Measurements from ENCODE around the gene TNS1.

Gene TNS1

DNA sequence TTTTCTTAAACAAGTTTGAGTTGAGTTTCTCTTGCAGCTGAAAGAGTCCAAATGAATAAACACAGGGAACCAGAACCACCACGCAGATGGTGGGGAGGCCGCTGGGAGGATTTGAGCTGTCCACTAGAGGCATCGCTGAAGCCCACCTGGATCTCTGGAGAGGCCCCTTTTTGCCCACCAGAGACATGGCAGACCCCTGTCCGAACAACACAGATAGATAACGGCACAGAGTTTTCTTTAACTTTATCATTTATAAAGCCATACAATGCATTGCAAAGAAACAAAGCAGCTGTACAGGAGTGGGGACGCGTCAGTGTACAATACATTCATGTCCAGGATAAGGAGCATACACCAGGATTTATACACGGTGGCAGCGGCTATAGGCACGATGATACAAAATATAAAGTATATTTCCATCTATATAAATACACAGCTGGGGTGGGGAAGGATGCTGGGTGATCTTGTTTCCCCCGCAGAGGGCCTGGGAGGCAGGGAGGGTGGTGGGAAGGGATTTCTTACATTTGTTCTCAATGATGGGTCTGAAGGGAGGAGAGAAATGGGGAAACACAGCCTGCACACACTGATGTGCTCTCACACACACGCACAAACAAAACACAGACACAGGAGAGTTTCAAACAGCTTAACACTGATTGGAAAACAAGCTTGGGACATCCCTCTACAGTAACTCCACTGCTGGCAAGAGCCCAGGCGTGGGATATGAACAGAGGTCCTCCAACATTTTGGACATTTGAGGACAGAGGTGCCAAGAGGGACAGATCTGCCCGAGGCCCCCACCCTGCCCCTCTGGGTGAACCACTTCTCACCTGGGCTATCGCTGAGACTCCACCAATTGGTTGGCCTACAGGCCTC lies 203.0 kb downstream of the TNS1 start:
- TF ChIP-seq SPI1 (IDR thresholded peaks at IDR 0.05; ENCODE audit: borderline replicate concordance, low read depth) = no peak
- TF ChIP-seq, protein P1, sequence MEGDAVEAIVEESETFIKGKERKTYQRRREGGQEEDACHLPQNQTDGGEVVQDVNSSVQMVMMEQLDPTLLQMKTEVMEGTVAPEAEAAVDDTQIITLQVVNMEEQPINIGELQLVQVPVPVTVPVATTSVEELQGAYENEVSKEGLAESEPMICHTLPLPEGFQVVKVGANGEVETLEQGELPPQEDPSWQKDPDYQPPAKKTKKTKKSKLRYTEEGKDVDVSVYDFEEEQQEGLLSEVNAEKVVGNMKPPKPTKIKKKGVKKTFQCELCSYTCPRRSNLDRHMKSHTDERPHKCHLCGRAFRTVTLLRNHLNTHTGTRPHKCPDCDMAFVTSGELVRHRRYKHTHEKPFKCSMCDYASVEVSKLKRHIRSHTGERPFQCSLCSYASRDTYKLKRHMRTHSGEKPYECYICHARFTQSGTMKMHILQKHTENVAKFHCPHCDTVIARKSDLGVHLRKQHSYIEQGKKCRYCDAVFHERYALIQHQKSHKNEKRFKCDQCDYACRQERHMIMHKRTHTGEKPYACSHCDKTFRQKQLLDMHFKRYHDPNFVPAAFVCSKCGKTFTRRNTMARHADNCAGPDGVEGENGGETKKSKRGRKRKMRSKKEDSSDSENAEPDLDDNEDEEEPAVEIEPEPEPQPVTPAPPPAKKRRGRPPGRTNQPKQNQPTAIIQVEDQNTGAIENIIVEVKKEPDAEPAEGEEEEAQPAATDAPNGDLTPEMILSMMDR (IDR thresholded peaks at IDR 0.05; ENCODE audit: insufficient read depth, low read length) = no peak
- TF ChIP-seq GABPA (IDR thresholded peaks at IDR 0.05; ENCODE audit: low read depth) = no peak
- no peak for TF ChIP-seq REST (IDR thresholded peaks at IDR 0.05; ENCODE audit: insufficient replicate concordance, low read depth)
- no peak for TF ChIP-seq POLR2AphosphoS5 (IDR thresholded peaks at IDR 0.05; ENCODE audit: low read depth)
- no peak for DNase-seq (ENCODE audit: low read depth in 1 of 2, low spot score in 1 of 2)
- Histone ChIP-seq H3K27ac (replicated peaks) (no peak overlapping the region), H3K4me3 (replicated peaks; ENCODE audit: insufficient read depth, low read length) (no peak overlapping the region), H3K27me3 (ENCODE audit: insufficient read depth, poor library complexity, severe bottlenecking) (no peaks in the 10 kb centered on the region)

DNA sequence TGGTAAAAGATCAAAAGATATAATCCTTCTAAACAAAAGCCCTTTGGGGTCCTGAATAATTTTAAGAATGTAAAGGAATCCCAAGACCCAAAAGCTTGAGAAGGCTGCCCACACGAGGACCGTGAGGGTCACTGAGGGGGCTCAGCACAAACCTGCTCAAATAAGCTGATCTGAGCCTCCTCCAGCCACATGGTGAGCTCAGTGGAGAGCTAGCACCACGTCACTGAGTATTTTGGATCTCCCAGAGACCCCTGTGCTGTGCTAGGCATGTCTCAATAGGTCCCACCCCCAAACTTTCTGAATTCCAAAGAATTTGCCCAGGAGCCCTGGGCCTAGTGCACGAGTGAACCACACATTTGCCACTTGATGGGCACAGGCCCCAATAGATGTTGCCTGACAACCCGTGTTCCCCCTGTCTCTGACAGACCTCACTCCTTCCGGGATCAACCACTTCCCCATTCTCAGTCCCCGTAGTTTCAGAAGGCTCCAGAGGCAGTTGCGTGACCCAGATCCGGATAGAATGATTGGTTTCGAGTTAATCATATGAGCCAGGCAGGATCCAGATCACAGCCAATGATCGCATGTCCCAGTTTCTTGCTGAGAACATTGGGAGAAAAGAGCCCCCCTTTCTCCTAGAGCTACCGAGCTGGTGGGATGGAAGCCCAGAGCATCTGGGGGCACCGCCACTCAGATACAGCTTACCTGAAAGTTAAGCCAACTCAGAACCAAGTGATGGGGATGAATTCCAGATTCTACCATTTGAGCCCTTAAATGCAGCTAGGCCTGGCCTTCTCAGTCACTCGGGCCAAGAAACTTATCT lies 203.8 kb downstream of the TNS1 start:
- Histone ChIP-seq H3K27me3 (ENCODE audit: insufficient read depth, poor library complexity, severe bottlenecking) (no peaks in the 10 kb centered on the region), H3K27ac (replicated peaks) (0 out of 2 replicates have a peak overlapping the region, but pooled peaks have one; percentile 22), H3K4me3 (replicated peaks; ENCODE audit: insufficient read depth, low read length) (no peak overlapping the region)
- TF ChIP-seq REST (IDR thresholded peaks at IDR 0.05; ENCODE audit: insufficient replicate concordance, low read depth) = no peak
- TF ChIP-seq SPI1 (IDR thresholded peaks at IDR 0.05; ENCODE audit: borderline replicate concordance, low read depth) = peak; percentile 98
- peak; percentile 74 to 80 for DNase-seq (ENCODE audit: low read depth in 1 of 2, low spot score in 1 of 2)

- Histone ChIP-seq H3K27ac (replicated peaks) (no peak overlapping the region), H3K27me3 (ENCODE audit: insufficient read depth, poor library complexity, severe bottlenecking) (no peaks in the 10 kb centered on the region), H3K4me3 (replicated peaks; ENCODE audit: insufficient read depth, low read length) (no peak overlapping the region)
- TF ChIP-seq GABPA (IDR thresholded peaks at IDR 0.05; ENCODE audit: low read depth) = no peak
- TF ChIP-seq, protein P1 (IDR thresholded peaks at IDR 0.05; ENCODE audit: insufficient read depth, low read length) = no peak
- no peak for TF ChIP-seq POLR2AphosphoS5 (IDR thresholded peaks at IDR 0.05; ENCODE audit: low read depth)
- TF ChIP-seq REST (IDR thresholded peaks at IDR 0.05; ENCODE audit: insufficient replicate concordance, low read depth) = no peak
- no peak for TF ChIP-seq SPI1 (IDR thresholded peaks at IDR 0.05; ENCODE audit: borderline replicate concordance, low read depth)
- DNase-seq (ENCODE audit: low read depth in 1 of 2, low spot score in 1 of 2) = no peak
Observed at GRCh38 chr2:217798191-217798590, 204.6 kb downstream of the TNS1 start.
